Trophoblast cell (in vitro differentiated cells and primary cell): Measurements from ENCODE around the gene MZB1.
"Not testable (repeated sequence)": the region's sequence is repeated elsewhere in the genome, so short reads cannot be mapped to it uniquely, and the experiment has no call there.

ENCODE experiments used
- DNase-seq, 2 donors: peaks; one replicate each; pipeline ENCODE4 v3.0.0-alpha.2; 2016
- H2AFZ ChIP-seq: 2 replicates; pipeline ENCODE4 v1.6.1; 2013; ENCODE audit warnings: low read length, moderate library complexity, mild to moderate bottlenecking; ENCODE audit not compliant: insufficient read depth, poor library complexity
- H2AK5ac ChIP-seq: 2 replicates; pipeline ENCODE4 v1.6.1; 2013; ENCODE audit warnings: mild to moderate bottlenecking, low read length
- H2BK120ac ChIP-seq: 2 replicates; pipeline ENCODE4 v1.6.1; 2013; ENCODE audit warnings: low read length, mild to moderate bottlenecking, moderate library complexity; ENCODE audit not compliant: insufficient read depth, poor library complexity
- H2BK12ac ChIP-seq: 2 replicates; pipeline ENCODE4 v1.6.1; 2013; ENCODE audit warnings: mild to moderate bottlenecking, low read length, moderate library complexity
- H2BK5ac ChIP-seq: 2 replicates; pipeline ENCODE4 v1.6.1; 2013; ENCODE audit warnings: low read length, low read depth, moderate library complexity, mild to moderate bottlenecking; ENCODE audit not compliant: poor library complexity
- H3K14ac ChIP-seq: 2 replicates; pipeline ENCODE4 v1.6.1; 2013; ENCODE audit warnings: mild to moderate bottlenecking, low read length
- H3K18ac ChIP-seq: 2 replicates; pipeline ENCODE4 v1.6.1; 2013; ENCODE audit warnings: mild to moderate bottlenecking, low read length
- H3K23ac ChIP-seq: 2 replicates; pipeline ENCODE4 v1.6.1; 2013; ENCODE audit warnings: low read length
- H3K27ac ChIP-seq: 2 replicates; pipeline ENCODE4 v1.5.1; 2013; ENCODE audit warnings: low read depth, mild to moderate bottlenecking, inconsistent platforms, low read length, moderate library complexity
- H3K27me3 ChIP-seq: 2 replicates; pipeline ENCODE4 v1.6.1; 2013; ENCODE audit warnings: inconsistent platforms, mild to moderate bottlenecking, low read length, moderate library complexity; ENCODE audit not compliant: insufficient read depth
- H3K36me3 ChIP-seq, 2 experiments: 1 replicate in 1 of 2; 2 replicates in 1 of 2; pipeline ENCODE4 v1.6.1; 2013; ENCODE audit warnings: low read length in 2 of 2, mild to moderate bottlenecking in 2 of 2, moderate library complexity in 1 of 2; ENCODE audit not compliant: insufficient read depth in 2 of 2, control insufficient read depth in 1 of 2
- H3K4ac ChIP-seq: 2 replicates; pipeline ENCODE4 v1.6.1; 2013; ENCODE audit warnings: low read depth, mild to moderate bottlenecking, low read length, moderate library complexity
- H3K4me1 ChIP-seq, 2 experiments: 1 replicate in 1 of 2; 2 replicates in 1 of 2; pipeline ENCODE4 v1.6.1; 2013; ENCODE audit warnings: low read length in 2 of 2, mild to moderate bottlenecking in 2 of 2, moderate library complexity in 1 of 2; ENCODE audit not compliant: insufficient read depth in 2 of 2, control insufficient read depth in 1 of 2
- H3K4me2 ChIP-seq: 2 replicates; pipeline ENCODE4 v1.6.1; 2013; ENCODE audit warnings: inconsistent platforms, mild to moderate bottlenecking, low read length, moderate library complexity
- H3K4me3 ChIP-seq: 2 replicates; pipeline ENCODE4 v1.5.1; 2013; ENCODE audit warnings: mild to moderate bottlenecking, low read depth, low read length, inconsistent platforms
- H3K79me1 ChIP-seq: one replicate; pipeline ENCODE4 v1.6.1; 2013; ENCODE audit warnings: low read length
- H3K79me2 ChIP-seq: 2 replicates; pipeline ENCODE4 v1.6.1; 2013; ENCODE audit warnings: low read length, mild to moderate bottlenecking; ENCODE audit not compliant: control insufficient read depth, insufficient read depth, poor library complexity
- H3K9ac ChIP-seq: 2 replicates; pipeline ENCODE4 v1.6.1; 2013; ENCODE audit warnings: mild to moderate bottlenecking, low read length
- H3K9me3 ChIP-seq: 2 replicates; pipeline ENCODE4 v1.6.1; 2013; ENCODE audit warnings: low read depth, mild to moderate bottlenecking, control low read depth, inconsistent platforms, low read length; ENCODE audit not compliant: insufficient read depth
- H4K12ac ChIP-seq: 2 replicates; pipeline ENCODE4 v1.6.1; 2013; ENCODE audit warnings: low read depth, mild to moderate bottlenecking, low read length, moderate library complexity
- H4K8ac ChIP-seq: 2 replicates; pipeline ENCODE4 v1.6.1; 2013; ENCODE audit warnings: low read depth, mild to moderate bottlenecking, low read length, moderate library complexity
- H4K91ac ChIP-seq: one replicate; pipeline ENCODE4 v1.6.1; 2013; ENCODE audit warnings: low read depth, mild to moderate bottlenecking, low read length, moderate library complexity
- WGBS: extraction: QIAGEN DNeasy Blood & Tissue Kit; methylation state at CpG from one replicate; pipeline ENCODE4 v1.1.7; 2013; ENCODE audit warnings: missing lambda C conversion rate; ENCODE audit not compliant: insufficient read length, insufficient coverage; ENCODE audit errors: extremely low coverage; 5-methylcytosine and 5-hydroxymethylcytosine counted together

Gene MZB1

GRCh38 chr5:139355900-139356299 is 33.8 kb downstream of the MZB1 start:
- not testable (repeated sequence) for H2AFZ ChIP-seq, H3K27ac ChIP-seq, H3K4me1 ChIP-seq, H3K4me2 ChIP-seq, H3K9ac ChIP-seq, H2BK120ac ChIP-seq, H3K79me1 ChIP-seq, H4K12ac ChIP-seq, H4K91ac ChIP-seq, H3K4me3 ChIP-seq, H2BK12ac ChIP-seq, DNase-seq, H2AK5ac ChIP-seq, H3K9me3 ChIP-seq, H3K18ac ChIP-seq, H3K14ac ChIP-seq, H3K79me2 ChIP-seq, H3K23ac ChIP-seq, H4K8ac ChIP-seq, H3K27me3 ChIP-seq, H2BK5ac ChIP-seq
- no CpG with 5 or more reads among the region's 8 CpGs for WGBS
- Histone ChIP-seq H3K4ac (peak overlapping the region; percentile 89), H3K36me3 (peaks cover 9 to 10% of the 10 kb centered on the region in 2 experiments)

- Histone ChIP-seq H3K14ac (no peak overlapping the region), H3K4me1 (no peaks in the 10 kb centered on the region), H3K79me1 (no peaks in the 10 kb centered on the region), H3K27ac (no peak overlapping the region), H2AFZ (no peak overlapping the region), H2AK5ac (no peak overlapping the region), H3K9ac (no peak overlapping the region), H4K12ac (no peak overlapping the region), H4K8ac (no peak overlapping the region), H2BK12ac (no peak overlapping the region), H3K36me3 (peaks cover 6 to 7% of the 10 kb centered on the region in 2 experiments), H3K4me2 (no peak overlapping the region), H3K4me3 (no peak overlapping the region), H3K9me3 (no peaks in the 10 kb centered on the region), H3K23ac (no peak overlapping the region), H3K79me2 (peaks cover 6% of the 10 kb centered on the region), H3K18ac (no peak overlapping the region), H3K27me3 (no peaks in the 10 kb centered on the region), H3K4ac (no peak overlapping the region), H2BK120ac (no peak overlapping the region), H4K91ac (no peak overlapping the region), H2BK5ac (no peak overlapping the region)
- DNase-seq: no peak
- no CpG with 5 or more reads among the region's 3 CpGs for WGBS
Observed at GRCh38 chr5:139354186-139354585, 35.5 kb downstream of the MZB1 start.

DNA sequence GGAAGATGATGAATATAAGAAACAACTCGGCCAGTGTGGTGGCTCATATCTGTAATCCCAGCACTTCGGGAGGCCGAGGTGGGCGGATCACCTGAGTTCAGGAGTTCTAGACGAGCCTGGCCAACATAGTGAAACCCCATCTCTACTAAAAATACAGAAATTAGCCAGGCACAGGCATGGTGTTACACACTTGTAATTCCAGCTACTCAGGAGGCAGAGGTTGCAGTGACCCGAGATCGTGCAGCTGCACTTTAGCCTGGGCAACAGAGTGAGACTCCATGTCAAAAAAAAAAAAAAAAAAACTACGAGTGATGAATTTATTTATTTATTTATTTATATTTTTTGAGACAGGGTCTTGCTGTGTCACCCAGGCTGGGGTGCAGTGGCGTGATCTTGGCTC is 41.9 kb downstream of the MZB1 start:
- H3K79me1 ChIP-seq, H3K23ac ChIP-seq, H3K14ac ChIP-seq, DNase-seq, H2AK5ac ChIP-seq, H3K9me3 ChIP-seq, H2BK5ac ChIP-seq, H3K79me2 ChIP-seq, H3K27ac ChIP-seq, H3K4me1 ChIP-seq, H3K9ac ChIP-seq, H3K4me2 ChIP-seq, H2BK120ac ChIP-seq, H3K27me3 ChIP-seq, H4K12ac ChIP-seq, H4K8ac ChIP-seq, H2BK12ac ChIP-seq, H3K4me3 ChIP-seq, H3K18ac ChIP-seq, H2AFZ ChIP-seq, H4K91ac ChIP-seq: not testable (repeated sequence)
- Histone ChIP-seq H3K4ac (peak overlapping the region; percentile 86), H3K36me3 (peaks cover 12 to 15% of the 10 kb centered on the region in 2 experiments)
- no CpG with 5 or more reads among the region's 9 CpGs for WGBS

- H2BK5ac ChIP-seq, H3K9me3 ChIP-seq, H2AFZ ChIP-seq, H3K9ac ChIP-seq, H3K4me1 ChIP-seq, H4K12ac ChIP-seq, H3K27ac ChIP-seq, H2BK120ac ChIP-seq, H3K23ac ChIP-seq, H3K79me1 ChIP-seq, H3K18ac ChIP-seq, H3K14ac ChIP-seq, H3K4me3 ChIP-seq, H2AK5ac ChIP-seq, H2BK12ac ChIP-seq, H3K27me3 ChIP-seq, H3K4me2 ChIP-seq, H4K91ac ChIP-seq, H4K8ac ChIP-seq: not testable (repeated sequence)
- Histone ChIP-seq H3K79me2 (peaks cover 12% of the 10 kb centered on the region), H3K4ac (peak overlapping the region; percentile 56), H3K36me3 (peaks cover 12% of the 10 kb centered on the region in 2 experiments)
- DNase-seq: peak; percentile 22 to 64
- WGBS: no CpG with 5 or more reads among the region's 8 CpGs
Observed at GRCh38 chr5:139345442-139345841, 44.3 kb downstream of the MZB1 start.
